Measurements from ENCODE around the gene FEM1B. TPM values are rescaled to one million over a fixed set of nuclear protein-coding genes. Genes with fewer than 3 reads are reported as not detected.

Gene FEM1B
- total RNA-seq, 1 experiment from 2014 or later: 41.5 TPM

GRCh38 chr15:68322796-68323195 lies 45.3 kb downstream of the FEM1B start:
- no peak for DNase-seq (ENCODE audit: low read depth)

- DNase-seq (ENCODE audit: low read depth): no peak
These were observed 48.2 kb downstream of the FEM1B start for GRCh38 chr15:68325726-68326125.

GRCh38 chr15:68326711-68327354 lies 49.3 kb downstream of the FEM1B start:
- no peak for DNase-seq (ENCODE audit: low read depth)

- DNase-seq (ENCODE audit: low read depth): peak; percentile 76
These were observed 50.9 kb downstream of the FEM1B start for GRCh38 chr15:68328443-68328842.

GRCh38 chr15:68328964-68329363 lies 51.4 kb downstream of the FEM1B start:
- DNase-seq (ENCODE audit: low read depth): no peak

- DNase-seq (ENCODE audit: low read depth): no peak
These were observed 52.9 kb downstream of the FEM1B start for GRCh38 chr15:68330416-68330815.

GRCh38 chr15:68330901-68331300 lies 53.4 kb downstream of the FEM1B start:
- no peak for DNase-seq (ENCODE audit: low read depth)

- no peak for DNase-seq (ENCODE audit: low read depth)
These were observed 54.7 kb downstream of the FEM1B start for GRCh38 chr15:68332266-68332665.

GRCh38 chr15:68333775-68334470 lies 56.4 kb downstream of the FEM1B start:
- DNase-seq (ENCODE audit: low read depth): peak; percentile 93

GRCh38 chr15:68334661-68335124 lies 57.1 kb downstream of the FEM1B start:
- peak; percentile 95 for DNase-seq (ENCODE audit: low read depth)

- DNase-seq (ENCODE audit: low read depth): peak; percentile 89
These were observed 57.7 kb downstream of the FEM1B start for GRCh38 chr15:68335251-68335650.

GRCh38 chr15:68335655-68336054 lies 58.1 kb downstream of the FEM1B start:
- DNase-seq (ENCODE audit: low read depth): no peak

GRCh38 chr15:68336516-68336915 lies 59.0 kb downstream of the FEM1B start:
- no peak for DNase-seq (ENCODE audit: low read depth)

GRCh38 chr15:68337826-68338225 lies 60.3 kb downstream of the FEM1B start:
- DNase-seq (ENCODE audit: low read depth): peak; percentile 83

GRCh38 chr15:68339481-68339880 lies 61.9 kb downstream of the FEM1B start:
- no peak for DNase-seq (ENCODE audit: low read depth)

- peak; percentile 63 for DNase-seq (ENCODE audit: low read depth)
These were observed 63.5 kb downstream of the FEM1B start for GRCh38 chr15:68340726-68341671.

GRCh38 chr15:68341760-68342725 lies 64.5 kb downstream of the FEM1B start:
- no peak for DNase-seq (ENCODE audit: low read depth)

GRCh38 chr15:68343579-68344225 lies 66.2 kb downstream of the FEM1B start:
- no peak for DNase-seq (ENCODE audit: low read depth)

- DNase-seq (ENCODE audit: low read depth): no peak
These were observed 67.1 kb downstream of the FEM1B start for GRCh38 chr15:68344600-68344999.

Data from RPMI7951 (cell line).